ENCODE data around the gene ING2.

The ING2 gene

GRCh38 chr4:183503497-183504063 lies 1.3 kb upstream of the ING2 start:
- DNase-seq, result no peak

- peak; percentile 96 for DNase-seq
Measured at GRCh38 chr4:183504064-183504929, 561 bp upstream of the ING2 start.

DNA sequence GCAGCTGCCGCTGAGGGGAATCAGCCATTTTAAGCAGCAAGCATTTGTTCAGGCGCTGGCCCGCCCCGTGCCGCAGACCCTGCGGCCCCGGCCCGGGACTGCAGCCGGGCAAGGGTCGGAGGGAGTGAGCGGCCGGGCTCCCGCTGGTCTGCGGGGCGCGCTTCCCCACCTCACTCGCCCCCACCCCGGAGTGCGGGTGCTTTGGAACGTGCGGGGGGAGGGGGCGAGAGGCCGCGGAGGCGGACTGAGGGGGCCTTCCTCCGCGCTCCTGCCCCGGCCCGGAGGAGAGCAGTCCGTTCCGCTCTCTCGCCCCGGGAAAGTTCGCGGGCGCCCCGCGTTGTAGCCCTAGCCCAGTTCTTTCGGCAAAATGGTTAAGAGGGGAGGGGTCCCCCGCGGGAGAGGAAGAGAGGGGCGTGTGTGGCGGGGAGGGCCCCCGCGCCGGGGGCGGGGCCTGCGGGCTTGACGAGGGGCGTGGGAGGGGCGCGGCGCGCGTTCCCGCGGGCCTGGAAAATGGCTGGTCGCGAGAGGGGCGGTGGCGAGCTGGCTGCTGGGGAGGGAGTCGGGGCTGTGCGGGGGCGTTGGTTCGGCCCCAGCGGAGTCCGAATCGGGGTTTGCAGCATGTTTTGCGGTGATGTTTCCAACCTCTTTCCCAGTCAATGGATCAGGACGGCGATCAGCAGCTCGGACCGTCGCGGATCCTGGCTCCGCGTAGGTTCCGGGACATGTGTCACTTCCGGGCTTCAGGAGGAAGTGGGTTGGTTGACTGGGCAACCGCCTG lies 942 bp downstream of the ING2 start:
- DNase-seq, result peak; percentile 63

GRCh38 chr4:183506389-183506735 lies 1.5 kb downstream of the ING2 start:
- DNase-seq, result no peak

- no peak for DNase-seq
Measured at GRCh38 chr4:183507925-183508696, 3.3 kb downstream of the ING2 start.

DNA sequence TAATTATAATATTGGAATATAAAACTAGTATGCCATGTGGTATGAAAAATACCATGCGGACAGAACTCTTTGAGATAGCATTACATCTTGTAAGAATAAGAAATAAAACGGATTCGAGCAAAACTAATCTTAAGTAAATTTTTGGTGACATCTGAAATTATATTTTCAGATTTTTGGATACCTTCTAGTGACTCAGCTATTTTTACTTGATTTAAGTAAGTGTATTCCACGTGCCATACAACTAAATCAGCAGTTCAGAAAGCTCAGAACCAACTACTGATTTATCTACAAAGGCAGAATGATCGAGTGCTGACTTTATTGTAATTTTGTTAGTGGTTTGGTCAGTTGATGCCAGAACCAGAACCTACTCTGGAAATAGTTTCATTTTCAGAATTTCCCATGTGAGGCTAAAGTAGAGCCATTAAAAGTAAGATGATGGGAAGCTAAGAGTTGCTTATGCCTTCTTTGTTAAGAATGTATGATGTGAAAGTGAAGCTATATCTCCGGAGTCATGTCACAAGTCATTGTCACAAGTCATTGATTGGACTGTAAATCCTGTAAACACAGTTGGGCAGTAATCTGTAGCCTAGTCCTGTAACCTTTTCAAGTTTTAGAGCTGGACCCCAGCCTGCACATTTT lies 4.0 kb downstream of the ING2 start:
- no peak for DNase-seq

DNA sequence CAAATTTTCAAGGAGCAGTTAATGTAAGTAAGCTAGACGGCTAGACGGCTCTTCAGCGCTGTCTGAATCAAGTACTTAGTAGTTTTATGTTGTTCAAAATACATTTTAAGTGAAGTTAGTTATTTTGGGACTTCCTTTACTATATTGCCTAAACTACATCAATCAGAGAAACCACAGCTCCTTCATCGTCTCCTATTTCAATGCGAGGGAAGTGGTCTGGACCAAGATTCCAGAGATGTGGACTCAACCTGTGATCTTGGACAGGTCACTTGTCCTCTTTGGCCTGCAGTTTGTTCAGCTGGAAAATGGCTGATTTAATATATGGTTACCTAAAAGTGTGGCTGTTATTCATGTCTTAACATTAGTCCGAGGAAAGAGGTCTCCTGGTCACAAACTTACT lies 10.6 kb downstream of the ING2 start:
- DNase-seq, result no peak

GRCh38 chr4:183517194-183517593 lies 12.3 kb downstream of the ING2 start:
- DNase-seq, result no peak

DNA sequence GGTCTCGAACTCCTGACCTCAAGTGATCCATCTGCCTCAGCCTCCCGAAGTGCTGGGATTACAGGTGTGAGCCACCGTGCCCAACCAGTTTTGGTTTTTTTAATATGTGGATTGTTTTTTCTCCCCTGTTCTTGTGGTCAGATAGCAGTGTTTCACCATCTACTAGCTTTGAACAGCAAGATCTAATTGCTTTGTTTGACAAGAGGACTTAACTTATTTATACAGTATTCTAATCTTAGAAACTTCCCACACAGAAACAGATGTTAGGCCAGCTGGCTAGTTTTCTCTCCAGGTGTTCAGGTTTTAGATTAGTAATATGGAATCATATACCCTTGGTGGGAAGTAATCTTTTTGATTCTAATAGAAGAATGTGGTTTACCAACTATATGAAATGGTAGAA lies 12.9 kb downstream of the ING2 start:
- no peak for DNase-seq

DNA sequence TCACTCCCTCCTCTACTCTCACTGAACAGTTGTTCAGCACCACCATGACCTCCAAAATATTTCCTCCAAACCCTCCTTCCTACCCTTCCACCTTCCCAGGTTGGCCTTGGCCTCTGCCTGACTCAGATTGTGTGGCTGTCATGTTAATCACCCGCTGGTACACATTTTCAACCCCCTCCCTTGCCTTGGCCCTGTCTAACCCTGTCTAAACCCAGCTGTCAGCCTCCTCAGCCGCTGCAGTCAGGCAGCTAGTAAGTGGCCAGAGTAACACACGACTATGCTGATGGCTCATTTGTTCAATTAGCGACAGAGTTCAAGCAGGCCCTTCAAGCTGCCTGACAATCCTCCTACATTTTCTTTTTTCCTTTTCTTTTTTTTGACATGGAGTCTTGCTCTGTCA lies 18.0 kb downstream of the ING2 start:
- no peak for DNase-seq

DNA sequence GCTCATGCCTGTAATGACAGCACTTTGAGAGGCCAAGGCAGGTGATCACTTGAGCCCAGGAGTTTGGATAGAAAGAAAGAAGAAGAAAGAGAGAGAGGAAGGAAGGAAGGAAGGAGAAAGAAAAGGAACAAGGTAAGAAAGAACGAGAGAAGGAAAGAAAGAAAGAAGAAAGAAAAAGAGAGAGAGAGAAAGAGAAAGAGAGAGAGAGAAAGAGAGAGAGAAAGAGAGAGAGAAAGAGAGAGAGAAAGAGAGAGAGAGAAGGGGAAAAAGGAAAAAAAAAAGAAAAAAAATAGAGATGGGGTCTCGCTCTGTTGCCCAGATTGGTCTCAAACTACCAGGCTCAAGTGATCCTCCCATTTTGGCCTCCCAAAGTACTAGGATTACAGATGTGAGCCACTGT lies 22.5 kb downstream of the ING2 start:
- no peak for DNase-seq

GRCh38 chr4:183532821-183533220 lies 28.0 kb downstream of the ING2 start:
- no peak for DNase-seq

DNA sequence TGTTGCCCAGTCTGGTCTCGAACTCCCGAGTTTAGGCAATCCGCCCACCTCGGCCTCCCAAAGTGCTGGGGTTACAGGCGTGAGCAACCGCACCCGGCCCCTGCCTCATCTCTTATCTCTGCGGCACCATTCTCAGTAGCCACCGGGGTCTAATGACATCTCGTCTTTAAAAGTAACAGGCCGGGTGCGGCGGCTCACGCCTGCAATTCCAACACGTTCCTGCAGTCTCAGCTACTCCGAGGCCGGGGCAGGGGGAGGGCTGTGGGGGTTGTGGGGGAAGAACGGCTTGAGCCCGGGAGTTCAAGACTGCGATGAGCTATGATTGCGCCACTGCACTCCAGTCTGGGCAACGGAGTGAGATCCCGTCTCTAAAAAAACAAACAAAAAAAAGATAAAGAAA lies 28.8 kb downstream of the ING2 start:
- DNase-seq, result no peak

- DNase-seq, result no peak
Measured at GRCh38 chr4:183540410-183541009, 35.7 kb downstream of the ING2 start.

DNA sequence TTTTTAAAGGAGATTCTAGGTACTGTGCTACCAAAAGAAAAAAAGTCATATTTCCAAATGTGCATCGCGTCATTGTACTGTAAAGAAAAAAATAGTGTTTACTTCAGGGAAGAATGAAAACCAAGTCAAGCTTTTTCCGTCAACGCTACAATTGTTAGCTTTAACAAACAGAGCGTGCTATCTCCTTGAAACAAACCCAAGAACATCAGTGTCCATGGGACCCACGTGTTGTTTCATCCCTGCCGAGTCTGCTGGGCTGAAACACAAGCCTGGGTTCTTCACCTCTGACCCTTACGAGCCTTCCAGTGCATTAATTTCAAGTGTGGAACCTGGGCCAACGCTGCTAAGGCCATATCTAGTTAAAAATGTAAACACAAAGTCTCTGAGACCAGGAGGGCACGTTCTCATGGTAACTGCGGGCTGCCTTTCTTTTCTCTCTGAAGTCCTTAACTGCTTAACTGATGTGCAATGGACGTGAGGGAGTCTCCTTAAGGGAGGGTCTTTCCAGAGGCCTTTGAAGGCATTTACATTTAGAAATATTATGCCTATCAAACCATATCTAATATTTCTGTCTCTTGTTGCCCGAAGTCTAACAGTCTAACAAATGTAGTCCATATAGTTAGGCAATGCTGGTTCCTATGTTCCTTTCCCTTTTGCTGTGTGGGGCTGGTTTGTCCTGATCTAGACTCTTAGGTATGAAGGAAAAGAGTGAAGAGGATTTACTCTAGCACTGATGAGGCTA lies 36.3 kb downstream of the ING2 start:
- DNase-seq, result no peak

DNA sequence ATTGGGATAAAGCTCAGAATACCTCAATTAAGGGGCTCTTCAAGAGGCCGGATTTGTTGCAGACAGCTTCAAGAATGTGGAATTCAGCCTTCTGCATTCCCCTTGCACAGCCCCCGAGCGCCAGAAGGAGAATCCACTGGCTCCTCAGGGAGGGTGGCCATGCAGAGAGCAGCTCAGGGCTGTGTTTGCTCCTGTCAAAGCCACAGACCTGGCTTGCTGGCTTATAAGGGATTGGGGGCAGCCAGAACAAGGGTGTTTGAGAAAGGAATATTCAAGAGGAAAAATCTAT lies 36.8 kb downstream of the ING2 start:
- no peak for DNase-seq

DNA sequence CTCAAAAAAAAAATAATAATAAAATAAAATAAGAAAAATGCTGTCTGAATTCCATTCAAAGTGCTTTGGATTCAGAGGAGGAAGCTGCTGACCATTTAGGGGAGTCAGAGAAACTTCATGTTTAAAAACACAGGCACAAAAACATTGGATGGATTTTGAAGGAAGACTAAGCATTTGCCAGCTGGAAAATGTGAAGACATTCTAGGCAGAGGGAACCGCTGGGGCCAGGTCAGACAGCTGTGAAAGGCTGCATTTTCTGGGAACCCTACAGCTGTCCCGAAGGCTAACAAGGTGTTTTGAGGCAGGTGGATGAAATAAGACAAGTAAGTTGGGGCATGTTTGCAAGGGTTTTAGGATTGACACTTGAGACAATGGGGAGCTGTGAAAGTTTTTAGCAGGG lies 38.6 kb downstream of the ING2 start:
- no peak for DNase-seq

- no peak for DNase-seq
Measured at GRCh38 chr4:183544109-183544508, 39.3 kb downstream of the ING2 start.

GRCh38 chr4:183546376-183546775 lies 41.5 kb downstream of the ING2 start:
- no peak for DNase-seq

GRCh38 chr4:183548306-183548705 lies 43.4 kb downstream of the ING2 start:
- no peak for DNase-seq

- no peak for DNase-seq
Measured at GRCh38 chr4:183550345-183551093, 45.7 kb downstream of the ING2 start.

Data from DMS153 (cell line).